GM23338 (cell line): ENCODE measurements around the gene CCNB1. TPM values are rescaled to one million over a fixed set of nuclear protein-coding genes. Genes with fewer than 3 reads are reported as not detected.

Source experiments
- ATAC-seq: fragments of 200-7000 bp; cut with Tn5 transposase; 3 replicates; pipeline ENCODE4 v1.9.1; 2020
- DNase-seq: peaks from one replicate; pipeline ENCODE4 v3.0.0-alpha.2; 2015; ENCODE audit warnings: low spot score
- H2AFZ ChIP-seq: fragments of 200-600 bp; sonication (generic); 2 replicates; pipeline ENCODE4 v1.8.0; 2016; ENCODE audit warnings: antibody characterized with exemption, mild to moderate bottlenecking, moderate library complexity
- H3F3A ChIP-seq: fragments of 200-600 bp; sonication (generic); replicated peaks from 2 replicates; pipeline ENCODE4 v1.8.0; 2017; ENCODE audit warnings: antibody characterized with exemption, mixed run types, low read depth
- H3K27ac ChIP-seq: fragments of 200-600 bp; sonication (generic); 2 replicates; pipeline ENCODE4 v1.6.1; 2016; ENCODE audit warnings: low read depth
- H3K27me3 ChIP-seq: fragments of 200-600 bp; sonication (generic); 2 replicates; pipeline ENCODE4 v1.8.0; 2016; ENCODE audit warnings: mild to moderate bottlenecking, mixed run types, moderate library complexity; ENCODE audit not compliant: insufficient read depth
- H3K36me3 ChIP-seq: fragments of 200-600 bp; sonication (generic); 2 replicates; pipeline ENCODE4 v1.8.0; 2016; ENCODE audit warnings: mild to moderate bottlenecking; ENCODE audit not compliant: insufficient read depth
- H3K4me1 ChIP-seq: fragments of 200-600 bp; sonication (generic); 2 replicates; pipeline ENCODE4 v1.8.0; 2016; ENCODE audit warnings: mild to moderate bottlenecking, moderate library complexity; ENCODE audit not compliant: insufficient read depth
- H3K4me2 ChIP-seq: fragments of 200-600 bp; sonication (generic); 2 replicates; pipeline ENCODE4 v1.7.1; 2017; ENCODE audit warnings: mixed run types
- H3K4me3 ChIP-seq: fragments of 200-600 bp; sonication (generic); 2 replicates; pipeline ENCODE4 v1.6.1; 2016; ENCODE audit warnings: mixed run types
- H3K79me2 ChIP-seq: fragments of 200-600 bp; sonication (generic); replicated peaks from 2 replicates; pipeline ENCODE4 v1.8.0; 2017; ENCODE audit warnings: mild to moderate bottlenecking; ENCODE audit not compliant: insufficient read depth
- H3K9me2 ChIP-seq: fragments of 200-600 bp; sonication (generic); 2 replicates; pipeline ENCODE4 v1.8.0; 2017; ENCODE audit not compliant: insufficient read depth
- H4K20me1 ChIP-seq: fragments of 200-600 bp; sonication (generic); replicated peaks from 2 replicates; pipeline ENCODE4 v1.8.0; 2017; ENCODE audit warnings: mild to moderate bottlenecking; ENCODE audit not compliant: insufficient read depth
- H3K27ac Mint-ChIP-seq: 2 replicates; pipeline ENCODE4 v1.8.0; 2020; ENCODE audit warnings: inconsistent platforms, mild to moderate bottlenecking, moderate library complexity, mixed read lengths
- H3K27me3 Mint-ChIP-seq: 3 replicates; pipeline ENCODE4 v1.8.0; 2022; ENCODE audit warnings: low read depth, mild to moderate bottlenecking, moderate library complexity, mixed read lengths, inconsistent platforms; ENCODE audit not compliant: insufficient read depth, poor library complexity
- H3K36me3 Mint-ChIP-seq: 3 replicates; pipeline ENCODE4 v1.8.0; 2021; ENCODE audit warnings: low read depth, mild to moderate bottlenecking, inconsistent platforms, moderate library complexity, mixed read lengths
- H3K4me1 Mint-ChIP-seq: 3 replicates; pipeline ENCODE4 v1.8.0; 2020; ENCODE audit warnings: mild to moderate bottlenecking, inconsistent platforms, mixed read lengths
- H3K4me3 Mint-ChIP-seq: 3 replicates; pipeline ENCODE4 v1.8.0; 2021; ENCODE audit warnings: moderate library complexity, mild to moderate bottlenecking, inconsistent platforms, mixed read lengths
- H3K9me3 Mint-ChIP-seq: 3 replicates; pipeline ENCODE4 v1.8.0; 2020; ENCODE audit warnings: moderate library complexity, mild to moderate bottlenecking, inconsistent platforms, mixed read lengths
- CREB1 ChIP-seq: fragments of 250-450 bp; sonication (Bioruptor Pico); IDR thresholded peaks from 2 replicates; pipeline ENCODE4 v1.5.0; 2020; ENCODE audit warnings: low read depth, mild to moderate bottlenecking, moderate library complexity
- CTCF ChIP-seq, 2 experiments: fragments of 200-600 bp in 1 of 2; sonication (generic) in 1 of 2; conservative IDR thresholded peaks; 2 replicates each; pipeline versions ENCODE4 v1.5.1 to v1.6.1; 2016 to 2017; ENCODE audit warnings: antibody characterized with exemption in 2 of 2, low read depth in 2 of 2, mild to moderate bottlenecking in 2 of 2, moderate library complexity in 1 of 2
- ETS1 ChIP-seq: IDR thresholded peaks from 2 replicates; pipeline ENCODE4 v1.6.1; 2016; ENCODE audit warnings: antibody characterized with exemption
- EZH2 ChIP-seq: fragments of 200-600 bp; sonication (generic); IDR thresholded peaks from one replicate; pipeline ENCODE4 v1.8.0; 2017; ENCODE audit warnings: antibody characterized with exemption, mild to moderate bottlenecking, low read depth; ENCODE audit not compliant: unreplicated experiment
- EZH2phosphoT487 ChIP-seq: fragments of 200-600 bp; sonication (generic); IDR thresholded peaks from one replicate; pipeline ENCODE4 v1.8.1; 2018; ENCODE audit warnings: antibody characterized with exemption; ENCODE audit not compliant: unreplicated experiment
- JUNB ChIP-seq: IDR thresholded peaks from one replicate; pipeline ENCODE4 v1.6.1; 2016; ENCODE audit warnings: antibody characterized with exemption; ENCODE audit not compliant: unreplicated experiment
- NANOG ChIP-seq: IDR thresholded peaks from 2 replicates; pipeline ENCODE4 v1.6.1; 2016; ENCODE audit warnings: antibody characterized with exemption, borderline replicate concordance
- POLR2AphosphoS5 ChIP-seq: IDR thresholded peaks from 2 replicates; pipeline ENCODE4 v1.6.1; 2016; ENCODE audit warnings: antibody characterized with exemption, low read depth
- REST ChIP-seq: IDR thresholded peaks from one replicate; pipeline ENCODE4 v1.6.1; 2018; ENCODE audit warnings: antibody characterized with exemption; ENCODE audit not compliant: unreplicated experiment
- STAT1 ChIP-seq: IDR thresholded peaks from one replicate; pipeline ENCODE4 v1.6.1; 2016; ENCODE audit warnings: antibody characterized with exemption; ENCODE audit not compliant: unreplicated experiment
- ZNF114 ChIP-seq: fragments of 250-450 bp; sonication (Bioruptor Pico); IDR thresholded peaks from 2 replicates; pipeline ENCODE4 v1.5.0; 2020; ENCODE audit warnings: mild to moderate bottlenecking, moderate library complexity
- ZNF331 ChIP-seq: fragments of 250-450 bp; sonication (Bioruptor Pico); IDR thresholded peaks from 2 replicates; pipeline ENCODE4 v1.5.0; 2020; ENCODE audit warnings: low read depth, mild to moderate bottlenecking, moderate library complexity
- ZNF462 ChIP-seq: fragments of 250-450 bp; sonication (Bioruptor Pico); IDR thresholded peaks from 2 replicates; pipeline ENCODE4 v1.5.0; 2020; ENCODE audit warnings: mild to moderate bottlenecking, moderate library complexity
- polyA plus RNA-seq: library from polyadenylated mRNA; unstranded; fragments of >200 nt; fragmentation: Nextera tagmentation; extraction: Ambion mirVana; gene quantifications from 2 replicates; pipeline ENCODE4 v1.2.1, GENCODE V29; 2016
- total RNA-seq: library from RNA; depleted of rRNA; stranded (reverse); fragments of >200 nt; shearing (Covaris generic); gene quantifications from 2 replicates; pipeline ENCODE4 v1.2.3, GENCODE V29; 2014

The CCNB1 gene
- total and polyA plus RNA-seq, 2 experiments from 2014 or later = 273 to 400 TPM

- DNase-seq = no peak
- Histone ChIP-seq H3K27ac (peak overlapping the region; percentile 6; the same call in 1 of the 2 replicates), H3K4me1 (peaks cover 23% of the 10 kb centered on the region), H2AFZ (no peak overlapping the region), H4K20me1 (peaks cover 43% of the 10 kb centered on the region), H3K36me3 (peaks cover 78% of the 10 kb centered on the region), H3K4me2 (no peak overlapping the region), H3K9me2 (no peaks in the 10 kb centered on the region), H3K79me2 (peaks cover 62% of the 10 kb centered on the region), H3F3A (peaks cover 70% of the 10 kb centered on the region), H3K27me3 (no peaks in the 10 kb centered on the region), H3K4me3 (no peak overlapping the region)
- peaks cover 86% of the 10 kb centered on the region for H3K36me3 Mint-ChIP-seq
- no peak overlapping the region for H3K4me3 Mint-ChIP-seq
- no peaks in the 10 kb centered on the region for H3K9me3 Mint-ChIP-seq
- peaks cover 17% of the 10 kb centered on the region for H3K27me3 Mint-ChIP-seq
- TF ChIP-seq ZNF462 = no peak
- no peak for TF ChIP-seq JUNB
- no peak for TF ChIP-seq CTCF (conservative IDR thresholded peaks at IDR 0.05; ENCODE audit: low read depth in 2 of 2)
- no peak for TF ChIP-seq REST
- no peak for TF ChIP-seq STAT1
- TF ChIP-seq POLR2AphosphoS5 = no peak
- TF ChIP-seq ETS1 = no peak
- no peak for TF ChIP-seq CREB1 (CRISPR knock-in tag)
- TF ChIP-seq ZNF114 (CRISPR knock-in tag) = no peak
- no peak for TF ChIP-seq EZH2phosphoT487
- no peak for TF ChIP-seq EZH2
- TF ChIP-seq NANOG = no peak
- no peak for TF ChIP-seq ZNF331 (CRISPR knock-in tag)
- H3K27ac Mint-ChIP-seq = no peak overlapping the region
- ATAC-seq = no peak
- peaks cover 28% of the 10 kb centered on the region for H3K4me1 Mint-ChIP-seq
Observed at GRCh38 chr5:69170495-69170894, 3.5 kb downstream of the CCNB1 start.
